Measurements from ENCODE around the gene USB1. TPM values are rescaled to one million over a fixed set of nuclear protein-coding genes. Genes with fewer than 3 reads are reported as not detected.

The USB1 gene
- total RNA-seq, 3 donors from 2014 or later (not counting 1 experiment from before 2014, with no cell fraction given), result 64.7 to 86.0 (median 84.8) TPM

GRCh38 chr16:57987441-57988177 is 13.6 kb upstream of the USB1 start:
- H3K4me3 Mint-ChIP-seq, result no peak overlapping the region
- H3K36me3 Mint-ChIP-seq, result no peaks in the 10 kb centered on the region
- Histone ChIP-seq H3K27ac (ENCODE audit: low read length) (no peak overlapping the region), H3K9me3 (ENCODE audit: control insufficient read depth, insufficient read depth, low read length) (no peaks in the 10 kb centered on the region), H3K4me1 (ENCODE audit: control insufficient read depth, insufficient read depth, low read length) (peaks cover 21% of the 10 kb centered on the region), H3K4me3 (ENCODE audit: low read length) (no peak overlapping the region), H3K27me3 (ENCODE audit: control insufficient read depth, insufficient read depth, low read length) (no peaks in the 10 kb centered on the region), H3K36me3 (ENCODE audit: control insufficient read depth, insufficient read depth, low read length) (no peaks in the 10 kb centered on the region)
- ATAC-seq, result no peak
- no peak for TF ChIP-seq CTCF (IDR thresholded peaks at IDR 0.05)
- no peak for DNase-seq
- H3K27me3 Mint-ChIP-seq (ENCODE audit: low read depth in 2 of 2), result no peaks in the 10 kb centered on the region
- H3K27ac Mint-ChIP-seq, result no peak overlapping the region
- H3K4me1 Mint-ChIP-seq, result peaks cover 0 to 23% of the 10 kb centered on the region in 2 donors
- WGBS (ENCODE audit: insufficient coverage), result over 99% methylated on average over 8 of the region's 8 CpGs
- H3K9me3 Mint-ChIP-seq, result no peaks in the 10 kb centered on the region
- intact Hi-C loops (cut with micrococcal nuclease), result no loop called here

GRCh38 chr16:57988929-57989328 is 12.3 kb upstream of the USB1 start:
- intact Hi-C loops (cut with micrococcal nuclease), result no loop called here
- Mint-ChIP-seq H3K27ac (no peak overlapping the region), H3K4me1 (peaks cover 0 to 28% of the 10 kb centered on the region in 2 donors), H3K4me3 (no peak overlapping the region), H3K36me3 (no peaks in the 10 kb centered on the region), H3K9me3 (no peaks in the 10 kb centered on the region), H3K27me3 (ENCODE audit: low read depth in 2 of 2) (no peaks in the 10 kb centered on the region)
- peaks cover 31% of the 10 kb centered on the region for H3K4me1 ChIP-seq (ENCODE audit: control insufficient read depth, insufficient read depth, low read length)
- no peaks in the 10 kb centered on the region for H3K27me3 ChIP-seq (ENCODE audit: control insufficient read depth, insufficient read depth, low read length)
- H3K36me3 ChIP-seq (ENCODE audit: control insufficient read depth, insufficient read depth, low read length), result peaks cover 4% of the 10 kb centered on the region
- TF ChIP-seq CTCF (IDR thresholded peaks at IDR 0.05), result no peak
- no peak overlapping the region for H3K27ac ChIP-seq (ENCODE audit: low read length)
- H3K4me3 ChIP-seq (ENCODE audit: low read length), result no peak overlapping the region
- H3K9me3 ChIP-seq (ENCODE audit: control insufficient read depth, insufficient read depth, low read length), result no peaks in the 10 kb centered on the region
- WGBS (ENCODE audit: insufficient coverage), result 67% methylated on average over 1 of the region's 1 CpG
- ATAC-seq (no peak), DNase-seq (no peak)

GRCh38 chr16:57991551-57992059 is 9.6 kb upstream of the USB1 start:
- WGBS (ENCODE audit: insufficient coverage), result 95% methylated on average over 11 of the region's 11 CpGs
- H3K9me3 ChIP-seq (ENCODE audit: control insufficient read depth, insufficient read depth, low read length), result no peaks in the 10 kb centered on the region
- intact Hi-C loops (cut with micrococcal nuclease), result no loop called here
- Mint-ChIP-seq H3K4me3 (no peak overlapping the region), H3K36me3 (peaks cover 5% of the 10 kb centered on the region), H3K4me1 (peaks cover 7 to 30% of the 10 kb centered on the region in 2 donors), H3K27ac (no peak overlapping the region), H3K9me3 (no peaks in the 10 kb centered on the region), H3K27me3 (ENCODE audit: low read depth in 2 of 2) (no peaks in the 10 kb centered on the region)
- TF ChIP-seq CTCF (IDR thresholded peaks at IDR 0.05), result no peak
- DNase-seq (no peak), ATAC-seq (no peak)
- H3K27me3 ChIP-seq (ENCODE audit: control insufficient read depth, insufficient read depth, low read length), result no peaks in the 10 kb centered on the region
- no peak overlapping the region for H3K27ac ChIP-seq (ENCODE audit: low read length)
- H3K4me1 ChIP-seq (ENCODE audit: control insufficient read depth, insufficient read depth, low read length), result peaks cover 37% of the 10 kb centered on the region
- H3K36me3 ChIP-seq (ENCODE audit: control insufficient read depth, insufficient read depth, low read length), result peaks cover 25% of the 10 kb centered on the region
- no peak overlapping the region for H3K4me3 ChIP-seq (ENCODE audit: low read length)
